HG03439 (cell line): ENCODE measurements around the gene LPAR5.
A peak's percentile ranks its signal among the peaks of the same experiment; 100 is the strongest.

Experiments
- ATAC-seq: cut with Tn5 transposase; IDR thresholded peaks from one replicate; pipeline ENCODE4 v1.9.1; 2021; ENCODE audit warnings: mild to moderate bottlenecking, moderate library complexity; ENCODE audit not compliant: unreplicated experiment

The LPAR5 gene

DNA sequence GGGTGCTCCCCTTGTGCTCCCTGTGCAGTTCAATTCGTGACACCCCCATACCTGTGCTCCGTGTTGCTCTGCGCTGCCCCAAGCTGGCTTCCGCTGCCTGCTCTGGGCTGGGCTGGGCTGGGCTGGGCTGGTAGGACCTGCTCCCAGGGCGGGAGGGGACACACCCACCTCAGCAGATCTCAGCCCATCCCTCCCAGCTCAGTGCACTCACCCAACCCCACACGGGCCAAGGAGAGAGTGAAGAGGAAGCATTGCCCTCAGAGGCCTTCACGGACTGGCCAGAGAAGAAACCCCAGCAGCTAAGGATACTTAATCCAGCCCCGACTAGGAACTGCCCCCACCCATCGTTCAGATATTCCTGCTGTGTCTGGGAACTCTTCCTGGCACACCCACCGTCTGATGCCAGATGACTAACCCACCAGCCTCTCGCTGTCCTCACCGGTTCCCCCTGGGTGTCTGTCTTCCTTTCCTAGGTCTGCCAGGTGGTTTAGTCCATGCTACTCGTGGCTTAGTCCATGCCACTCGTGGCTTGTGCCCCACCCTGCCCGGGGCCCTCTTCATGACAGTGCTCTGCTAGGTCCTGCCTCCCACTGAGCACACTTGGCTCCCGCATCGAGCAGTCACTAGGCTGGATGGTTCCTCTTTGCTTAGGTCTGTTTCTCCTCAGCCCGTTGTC lies at the start of gene LPAR5:
LPAR5 (minus strand) TSS at position 104 of the 676 bp plus-strand sequence. CDS start 14,711 bp downstream, outside the sequence.
- ATAC-seq, result no peak

DNA sequence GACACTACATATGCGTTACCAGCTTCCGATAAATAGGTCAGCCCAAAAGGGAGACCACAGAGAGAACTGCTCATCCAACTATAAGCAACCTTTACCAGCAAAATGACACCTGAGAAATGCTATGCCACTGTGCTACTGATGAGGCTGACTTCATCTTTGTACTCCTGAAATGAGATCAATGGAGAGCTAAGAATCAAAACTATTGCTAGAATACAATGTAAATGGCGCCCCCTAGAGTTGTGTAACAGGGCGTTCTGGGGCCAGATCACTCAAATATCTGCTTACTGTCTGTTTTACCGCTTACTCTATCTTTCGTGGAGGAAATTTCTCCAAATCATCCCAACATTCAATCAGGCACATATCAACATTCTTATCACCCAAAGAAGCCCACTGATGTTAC lies 48.9 kb upstream of the LPAR5 start:
- no peak for ATAC-seq

DNA sequence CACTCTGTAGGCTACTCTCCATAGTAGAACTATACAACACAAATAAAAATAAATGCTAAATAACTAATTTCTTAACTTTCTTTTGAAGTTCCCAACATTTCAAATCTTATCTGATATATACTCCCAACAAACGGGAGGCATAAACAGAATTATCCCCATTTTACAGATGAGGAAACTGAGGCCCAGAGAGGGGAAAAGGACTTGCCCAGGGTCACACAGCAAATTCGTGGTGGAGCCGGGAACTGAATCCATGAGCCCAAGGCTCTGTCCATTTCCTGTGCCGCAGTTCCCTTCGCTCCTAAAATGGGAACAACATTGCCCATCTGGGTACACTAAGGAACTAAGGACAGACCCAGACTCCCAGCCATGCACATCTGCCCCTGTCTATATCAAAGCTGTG lies 41.2 kb upstream of the LPAR5 start:
- no peak for ATAC-seq

DNA sequence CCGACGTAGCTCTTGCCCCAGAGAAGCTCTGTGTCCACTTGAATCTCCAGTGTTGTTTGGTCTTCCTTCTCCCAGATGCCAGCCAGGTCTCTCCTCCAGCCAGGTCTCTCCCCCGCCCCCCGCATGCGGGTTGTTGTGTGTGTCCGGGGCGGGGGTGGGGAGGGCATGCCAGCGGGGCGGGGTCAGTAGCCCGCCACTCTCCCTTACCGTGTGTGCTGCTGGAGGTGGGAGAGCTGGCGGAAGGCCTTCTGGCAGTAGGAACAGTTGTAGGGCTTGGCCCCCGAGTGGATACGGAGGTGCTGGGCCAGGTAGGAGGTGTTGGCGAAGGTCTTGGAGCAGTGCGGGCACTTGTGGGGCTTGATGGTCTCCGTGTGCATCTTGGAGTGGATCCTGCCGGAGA lies 36.4 kb upstream of the LPAR5 start:
- no peak for ATAC-seq

DNA sequence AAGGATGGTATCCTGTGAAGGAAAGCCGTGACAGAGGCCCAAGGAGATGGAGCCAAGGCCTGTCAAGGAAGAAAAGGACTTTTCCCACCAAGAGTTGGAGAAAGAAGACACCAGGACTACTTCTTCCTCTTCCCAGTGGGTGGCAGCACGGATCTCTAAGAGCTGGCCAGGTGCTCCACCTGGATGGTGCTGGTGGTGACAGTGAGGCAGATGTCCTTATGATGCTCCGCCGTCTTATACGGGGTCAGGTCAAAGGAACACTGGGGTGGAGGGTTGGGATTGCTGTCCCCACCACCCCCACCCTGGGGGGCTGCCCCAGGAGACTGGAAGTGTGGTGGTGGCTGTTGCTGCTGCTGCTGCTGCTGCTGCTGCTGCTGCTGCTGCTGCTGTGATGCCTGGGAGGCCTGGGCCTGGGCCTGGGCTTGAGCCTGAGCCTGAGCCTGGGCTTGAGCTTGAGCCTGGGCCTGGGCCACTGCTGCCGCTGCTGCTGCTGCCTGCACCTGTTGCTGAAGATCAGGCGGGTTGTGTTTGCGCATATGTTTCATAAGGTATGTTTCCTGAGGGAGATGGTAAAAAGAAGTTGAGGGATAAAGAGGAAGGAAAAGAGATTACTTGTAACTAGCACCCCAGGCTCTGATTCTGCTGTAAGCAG lies 31.9 kb upstream of the LPAR5 start:
- ATAC-seq, result no peak

DNA sequence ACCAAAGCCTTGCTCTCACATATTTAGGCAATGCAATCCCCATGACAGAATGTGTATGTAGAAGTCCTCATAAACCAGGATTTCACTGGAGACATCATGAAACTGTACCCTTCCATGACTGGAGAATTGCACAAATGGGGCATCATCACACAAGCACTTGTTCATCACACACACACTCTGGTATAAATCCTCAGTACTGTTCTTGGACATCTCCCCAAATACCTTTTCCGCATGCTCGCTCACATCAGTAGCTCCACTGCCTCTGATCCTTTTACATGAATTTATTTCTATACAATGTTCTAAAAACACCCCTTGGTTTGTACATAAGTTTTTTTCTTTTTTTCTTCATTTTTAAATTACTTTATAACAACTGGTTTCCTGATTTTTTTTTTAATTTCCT lies 30.5 kb upstream of the LPAR5 start:
- ATAC-seq, result no peak

DNA sequence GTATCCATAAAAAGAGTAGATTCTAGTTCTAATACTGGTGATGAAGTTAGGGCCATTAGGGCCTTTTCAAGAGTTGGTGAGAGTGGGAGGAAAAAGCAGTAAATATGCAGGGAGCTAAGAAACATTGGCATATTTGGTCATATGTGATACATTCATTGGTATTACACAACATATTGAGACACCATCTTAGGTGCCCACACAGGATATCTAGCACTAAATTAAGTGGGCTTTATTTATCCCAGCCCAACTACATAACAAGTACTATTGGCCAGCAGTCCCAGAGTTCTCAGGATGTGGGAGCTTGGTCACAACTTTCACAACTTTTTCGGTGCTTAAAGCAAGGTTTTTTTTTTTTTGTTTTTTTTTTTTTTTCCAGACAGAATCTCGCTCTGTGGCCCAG lies 29.1 kb upstream of the LPAR5 start:
- ATAC-seq, result no peak

DNA sequence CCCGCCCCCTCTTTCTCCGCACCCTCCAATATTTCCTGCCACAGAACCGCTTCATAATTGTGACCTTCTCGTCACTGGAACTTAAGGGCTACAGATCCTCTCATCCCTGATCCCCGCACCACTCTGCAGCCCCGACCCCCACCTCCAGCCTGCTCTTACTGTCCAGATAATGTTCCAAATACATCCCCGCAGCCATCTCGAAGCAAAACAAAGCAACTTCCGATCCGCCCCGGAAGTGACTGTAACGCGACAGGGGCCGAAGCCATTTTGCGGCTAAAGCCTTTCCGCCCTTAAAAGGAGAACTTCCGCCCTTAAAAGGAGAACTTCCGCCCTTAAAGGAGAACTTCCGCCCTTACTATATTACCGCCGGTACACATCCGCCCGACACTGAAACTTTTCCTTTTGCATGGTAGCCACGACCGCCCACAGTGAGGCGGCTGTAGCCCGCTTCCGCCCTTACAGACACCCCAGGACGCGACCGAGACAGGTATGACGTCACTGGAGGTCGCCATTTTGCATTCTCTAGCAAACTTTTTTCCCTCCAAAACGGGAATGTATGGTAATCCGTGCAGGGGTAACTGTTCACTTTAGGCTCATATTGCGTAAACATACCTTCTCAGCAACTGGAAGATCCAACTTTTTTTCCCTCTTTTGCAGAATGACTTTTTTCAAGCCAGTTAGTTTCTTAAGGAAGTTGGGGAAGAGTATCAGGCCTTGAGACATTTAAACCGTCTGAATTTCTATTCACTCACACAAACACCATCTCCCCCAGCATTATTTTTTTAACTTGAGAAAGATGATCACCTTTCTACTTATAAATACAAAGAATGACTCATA lies 27.4 kb upstream of the LPAR5 start, which contains the start of gene ING4:
ING4 (minus strand) TSS at position 214 of the 837 bp plus-strand sequence; CDS start at position 196, 18 bp downstream.
- peak; percentile 95 for ATAC-seq

DNA sequence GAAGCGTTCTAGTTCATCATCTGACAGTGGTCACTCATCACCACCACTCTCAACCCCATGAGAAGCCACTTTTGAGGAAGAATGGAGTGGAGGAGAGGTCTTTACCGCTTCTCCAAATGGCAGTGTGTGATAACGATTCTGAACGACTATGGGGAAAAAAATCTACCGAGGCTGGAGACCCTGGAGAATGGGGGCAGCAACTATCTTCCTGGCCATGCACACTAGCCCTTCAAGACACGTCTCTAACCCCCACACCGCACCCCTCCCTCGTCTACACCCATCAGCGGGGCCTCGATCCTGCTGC lies 26.8 kb upstream of the LPAR5 start:
- no peak for ATAC-seq

DNA sequence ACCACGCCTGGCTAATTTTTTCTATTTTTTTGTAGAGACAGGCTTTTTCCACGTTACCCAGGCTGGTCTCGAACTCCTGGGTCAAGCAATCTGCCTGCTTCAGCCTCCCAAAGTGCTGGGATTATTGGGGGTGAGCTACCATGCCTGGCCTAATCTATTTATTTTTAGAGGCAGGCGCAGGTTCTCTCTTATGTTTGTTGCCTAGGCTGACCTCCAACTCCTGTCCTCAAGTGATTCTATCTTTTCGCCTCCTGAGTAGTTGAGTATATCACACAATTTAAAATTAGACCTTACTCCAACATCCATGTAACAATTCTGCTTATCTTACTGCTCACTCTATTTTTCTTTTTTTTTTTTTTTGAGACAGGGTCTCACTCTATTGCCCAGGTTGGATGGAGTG lies 18.2 kb upstream of the LPAR5 start:
- no peak for ATAC-seq

DNA sequence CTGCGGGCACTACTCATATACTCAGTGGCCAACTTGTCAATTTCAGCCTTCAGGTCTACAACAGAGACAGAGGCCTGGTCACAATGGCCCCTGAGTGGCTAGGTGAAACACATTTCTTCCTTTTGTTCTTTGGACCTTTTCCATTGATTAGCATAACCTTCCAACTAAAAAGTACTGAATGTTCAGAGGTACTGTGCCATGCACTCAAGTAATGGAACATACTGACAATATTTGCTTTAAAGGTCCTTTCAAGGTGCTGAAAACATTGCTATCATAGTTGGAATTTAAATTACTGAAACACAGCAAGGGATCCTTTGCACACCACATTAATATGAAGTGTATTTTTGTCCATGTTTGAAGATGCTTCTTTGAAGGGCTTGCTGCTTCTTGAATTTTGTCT lies 17.6 kb upstream of the LPAR5 start:
- no peak for ATAC-seq

DNA sequence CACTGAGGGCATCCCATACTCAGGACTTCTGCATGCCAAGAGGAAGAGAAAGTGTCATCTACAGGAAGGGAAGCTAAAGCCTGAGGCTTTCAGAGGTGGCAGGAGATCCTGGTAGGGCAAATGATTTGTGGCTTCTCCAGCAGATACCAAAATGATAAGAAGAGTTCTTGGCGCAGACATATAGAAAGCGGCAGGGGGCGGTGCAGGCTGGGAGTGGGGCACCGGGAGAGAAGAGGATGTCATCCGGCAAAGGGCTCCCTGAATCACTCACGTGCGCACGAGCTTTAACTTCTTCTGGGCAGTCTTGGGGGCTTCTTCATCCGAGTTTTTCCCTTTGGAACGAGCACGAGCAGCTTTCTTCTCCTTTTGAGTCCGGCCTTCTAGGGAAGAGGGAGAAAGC lies 16.6 kb upstream of the LPAR5 start:
- ATAC-seq, result no peak

DNA sequence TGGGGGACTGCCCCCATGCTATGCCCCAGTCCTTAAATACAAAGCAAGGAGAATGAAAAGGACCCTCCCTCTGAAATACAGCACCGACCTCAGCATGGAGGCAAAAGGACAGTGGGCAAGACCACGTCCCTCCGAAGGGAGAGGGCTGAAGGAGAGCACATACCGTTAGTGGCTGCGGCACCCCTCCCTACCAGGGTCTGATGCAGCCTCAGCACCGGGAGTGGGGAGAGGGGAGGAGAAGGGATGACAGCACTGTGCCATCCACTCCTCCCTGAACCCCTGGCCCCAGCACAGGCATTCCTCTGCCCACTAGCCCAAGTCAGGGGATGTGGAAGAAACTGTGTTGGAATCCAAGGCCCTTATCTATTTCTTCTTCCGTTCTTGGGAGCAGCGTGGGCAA lies 15.1 kb upstream of the LPAR5 start:
- no peak for ATAC-seq

DNA sequence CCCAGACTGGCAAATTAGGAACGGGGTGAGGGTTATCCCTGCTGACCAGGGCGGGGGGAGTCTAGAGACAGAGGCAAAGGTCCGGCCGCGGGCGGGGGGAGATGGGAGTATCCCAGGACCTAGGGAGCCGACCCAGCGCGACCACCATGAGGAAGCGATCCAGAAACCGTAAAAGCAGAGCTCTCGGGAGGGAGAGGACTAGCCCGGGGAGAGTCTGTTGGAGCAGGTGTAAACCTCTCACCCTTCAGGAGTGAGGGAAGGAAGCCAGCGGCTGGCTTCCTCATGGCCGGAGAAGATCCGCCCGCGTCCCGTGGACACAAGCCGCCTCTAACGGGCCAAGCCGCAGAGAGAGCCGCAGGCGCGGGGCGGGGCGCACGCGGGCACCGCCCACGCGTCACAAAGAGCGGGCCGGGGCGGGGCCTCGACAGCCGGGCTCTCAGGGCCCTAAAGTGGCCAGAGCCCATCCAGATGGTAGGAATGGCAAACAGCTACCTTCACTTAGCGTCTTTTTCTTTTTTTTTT lies 11.4 kb upstream of the LPAR5 start, which contains the start of gene ACRBP:
ACRBP (minus strand) TSS at position 350 of the 522 bp plus-strand sequence; CDS start at position 284, 66 bp downstream.
- no peak for ATAC-seq

DNA sequence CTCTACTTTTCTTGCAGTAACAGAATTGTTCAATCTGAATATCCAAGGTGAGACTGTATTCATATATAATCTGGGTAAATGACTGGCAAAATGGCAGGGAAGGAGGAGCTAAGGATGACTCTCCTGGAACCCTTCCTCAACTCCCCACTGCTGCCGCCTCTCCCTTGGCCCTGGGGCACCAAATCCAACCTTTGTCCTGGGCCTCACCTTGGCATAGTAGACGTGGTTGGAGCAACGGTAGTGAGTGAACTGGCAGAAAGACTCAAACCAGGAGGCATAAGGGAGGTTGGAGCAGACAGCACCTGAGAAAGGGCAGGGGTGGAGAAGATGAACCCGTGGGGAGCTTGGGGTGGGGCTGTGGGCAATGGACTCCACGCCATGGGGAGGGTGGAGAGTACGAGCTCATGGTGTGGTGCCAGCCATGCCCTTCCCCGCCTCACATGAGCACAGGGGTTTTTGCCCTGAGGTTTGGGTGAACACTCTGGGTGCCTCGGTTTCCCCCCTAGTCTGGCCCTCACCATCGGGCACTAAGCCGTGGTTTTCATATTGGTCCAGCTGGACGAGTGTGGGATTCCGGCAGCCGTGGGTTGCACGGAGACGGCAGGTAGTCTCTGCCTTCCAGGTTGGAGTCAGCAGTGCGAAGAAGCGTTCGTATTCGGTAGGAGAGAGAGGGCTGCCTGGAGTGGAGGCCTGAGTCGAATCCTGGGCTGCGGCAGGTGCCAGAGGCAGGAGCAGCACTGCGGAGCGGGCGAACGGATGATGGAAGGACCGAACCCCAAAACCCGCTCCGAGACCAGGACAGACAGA lies 10.7 kb upstream of the LPAR5 start:
- ATAC-seq, result no peak

DNA sequence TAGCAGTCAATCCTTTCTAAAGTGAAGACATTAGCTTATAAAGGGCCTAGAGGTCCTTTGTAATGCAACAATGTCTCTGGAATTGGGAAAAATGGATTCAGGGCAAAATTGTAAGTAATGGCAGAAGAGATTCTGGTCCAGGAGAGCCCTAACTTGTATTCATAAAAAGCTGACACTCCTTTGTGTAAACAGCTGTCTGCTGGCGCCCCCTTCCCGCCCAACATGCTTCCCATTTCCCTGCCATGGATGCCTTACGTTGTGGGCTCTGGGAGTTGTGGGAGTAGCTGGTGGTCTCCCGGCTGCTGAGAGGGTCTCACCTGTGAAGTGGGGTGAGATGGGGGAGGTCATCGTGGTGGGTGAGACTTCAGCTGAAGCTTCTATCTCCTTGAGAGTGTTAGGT lies 9.1 kb upstream of the LPAR5 start:
- ATAC-seq, result no peak

DNA sequence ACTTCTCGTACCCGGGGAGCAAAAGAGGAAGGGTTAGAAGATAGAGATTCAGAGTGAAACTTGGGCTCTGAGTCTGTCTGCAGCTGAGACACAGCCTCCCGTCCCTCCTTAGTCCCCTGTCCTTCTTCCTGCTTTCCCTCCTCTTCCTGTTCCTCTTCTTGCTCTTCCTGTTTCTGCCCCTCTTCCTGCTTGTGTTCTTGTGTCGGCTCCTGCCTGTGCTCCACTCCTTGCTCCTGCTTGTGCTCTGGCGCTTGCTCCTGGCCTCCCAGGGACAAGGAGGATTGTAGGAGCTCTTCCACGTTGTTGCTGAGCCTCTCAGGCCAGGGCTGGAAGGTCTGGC lies 8.5 kb upstream of the LPAR5 start:
- ATAC-seq, result no peak

DNA sequence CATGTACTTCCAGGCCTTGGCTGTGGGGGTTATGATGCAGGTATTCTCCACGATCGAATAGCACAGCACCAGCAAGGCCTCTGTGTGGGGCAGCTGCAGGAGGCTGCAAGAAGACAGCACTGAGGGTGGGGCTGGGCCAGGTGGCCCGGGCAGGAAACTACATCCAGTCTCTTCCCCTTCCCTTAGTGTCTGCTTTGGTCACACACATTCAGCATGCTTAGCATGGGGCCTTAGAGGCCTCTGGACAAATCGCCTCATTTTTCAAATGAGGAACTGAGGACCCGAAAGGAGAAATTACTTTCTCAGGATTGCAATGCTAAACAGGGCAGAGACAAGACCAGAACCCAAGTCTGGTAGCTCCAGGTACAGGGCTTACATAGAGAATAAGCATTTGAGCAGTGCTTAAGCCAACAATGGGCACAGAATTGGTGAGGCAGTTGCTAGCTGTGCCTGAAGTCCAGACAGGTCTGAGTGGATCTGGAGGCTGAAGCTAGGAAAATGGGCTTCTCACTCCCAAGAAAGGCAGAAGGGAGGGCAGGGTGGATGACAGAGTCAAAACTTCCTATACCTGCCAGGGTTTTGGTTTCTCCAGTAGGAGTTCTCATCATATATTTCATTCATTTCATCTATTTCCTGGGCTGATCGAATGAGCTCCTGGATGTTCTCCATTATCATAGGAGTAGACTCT lies 8.0 kb upstream of the LPAR5 start:
- no peak for ATAC-seq

DNA sequence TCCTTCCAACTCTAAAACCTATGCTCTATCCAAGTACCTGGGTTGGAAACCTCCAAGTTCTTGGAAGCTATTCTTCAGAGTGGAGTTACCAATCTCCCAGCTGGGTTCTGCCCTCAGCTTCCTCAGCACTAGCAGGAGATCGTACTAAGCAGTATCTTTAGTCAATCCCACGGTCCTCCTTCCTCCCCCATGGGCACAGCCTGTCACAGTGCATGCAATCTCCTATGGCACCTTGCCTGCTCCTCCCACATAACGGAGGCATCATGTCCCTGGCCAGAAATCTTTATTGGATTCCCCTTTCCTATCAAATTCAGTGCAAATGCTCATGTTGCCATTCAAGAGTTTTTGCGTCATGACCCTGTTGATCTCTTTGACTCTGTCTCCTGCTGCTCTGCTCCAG lies 5.4 kb upstream of the LPAR5 start:
- ATAC-seq, result no peak

DNA sequence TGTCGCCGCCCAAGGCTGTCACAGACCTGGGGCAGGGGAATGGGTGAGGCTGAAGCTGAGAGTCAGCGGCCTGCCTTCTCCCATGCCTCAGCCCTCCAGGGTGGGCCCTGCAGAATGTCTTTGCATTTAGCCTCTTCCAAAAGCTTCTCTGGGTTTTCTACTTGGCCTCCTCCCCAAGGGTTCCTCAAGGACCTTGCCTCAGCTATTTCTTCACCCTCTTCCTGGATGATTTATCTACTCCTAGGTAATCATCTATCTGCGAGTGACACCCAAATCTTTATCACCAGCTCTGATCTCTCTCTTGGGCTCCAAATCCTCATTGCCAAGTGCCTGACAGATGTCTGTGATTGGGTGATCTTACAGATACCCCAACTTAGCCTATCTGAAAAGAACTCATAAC lies 4.7 kb upstream of the LPAR5 start:
- no peak for ATAC-seq
